Upper lobe of right lung (tissue), 1 donor: ENCODE data around the gene CACNA1A. TPM values are rescaled to one million over a fixed set of nuclear protein-coding genes. Genes with fewer than 3 reads are reported as not detected.

Experiments used
- ATAC-seq: fragments of 200-7000 bp; cut with Tn5 transposase; one replicate; pipeline ENCODE4 v1.9.1; 2020; ENCODE audit warnings: mild to moderate bottlenecking, moderate library complexity
- DNase-seq: peaks from one replicate; pipeline ENCODE4 v3.0.0-alpha.2; 2020
- H3K27ac ChIP-seq: fragments of 200-600 bp; one replicate; pipeline ENCODE4 v1.8.0; 2022
- H3K27me3 ChIP-seq: fragments of 200-600 bp; one replicate; pipeline ENCODE4 v1.8.0; 2022; ENCODE audit warnings: mild to moderate bottlenecking
- H3K36me3 ChIP-seq: fragments of 200-600 bp; one replicate; pipeline ENCODE4 v1.8.0; 2022
- H3K4me1 ChIP-seq: fragments of 200-600 bp; one replicate; pipeline ENCODE4 v1.8.0; 2022
- H3K4me3 ChIP-seq: fragments of 200-600 bp; one replicate; pipeline ENCODE4 v1.8.0; 2022; ENCODE audit warnings: mild to moderate bottlenecking
- H3K9me3 ChIP-seq: fragments of 200-600 bp; one replicate; pipeline ENCODE4 v1.8.0; 2022
- intact Hi-C: fragments of 100-400 bp; cut with DNase I; formaldehyde crosslinking; loops from one replicate; pipeline ENCODE4 v1.11.0; 2022
- total RNA-seq: library from RNA; stranded (reverse); fragmentation: NEBNext Ultra II Directional; extraction: Animal tissue kit (Norgen Biotek cat#: 25700); gene quantifications from one replicate; pipeline ENCODE4 v1.2.1, GENCODE V29; 2021
- TF ChIP-seq, protein P1 (sequence below): fragments of 200-600 bp; IDR thresholded peaks from one replicate; pipeline ENCODE4 v1.8.0; 2022; ENCODE audit warnings: antibody characterized with exemption
- donor health status: DM: no; HTN: yes; CAD: no; lungs with severe emphysema.

Gene CACNA1A
- total RNA-seq, 1 donor from 2014 or later = 0.26 TPM

DNA sequence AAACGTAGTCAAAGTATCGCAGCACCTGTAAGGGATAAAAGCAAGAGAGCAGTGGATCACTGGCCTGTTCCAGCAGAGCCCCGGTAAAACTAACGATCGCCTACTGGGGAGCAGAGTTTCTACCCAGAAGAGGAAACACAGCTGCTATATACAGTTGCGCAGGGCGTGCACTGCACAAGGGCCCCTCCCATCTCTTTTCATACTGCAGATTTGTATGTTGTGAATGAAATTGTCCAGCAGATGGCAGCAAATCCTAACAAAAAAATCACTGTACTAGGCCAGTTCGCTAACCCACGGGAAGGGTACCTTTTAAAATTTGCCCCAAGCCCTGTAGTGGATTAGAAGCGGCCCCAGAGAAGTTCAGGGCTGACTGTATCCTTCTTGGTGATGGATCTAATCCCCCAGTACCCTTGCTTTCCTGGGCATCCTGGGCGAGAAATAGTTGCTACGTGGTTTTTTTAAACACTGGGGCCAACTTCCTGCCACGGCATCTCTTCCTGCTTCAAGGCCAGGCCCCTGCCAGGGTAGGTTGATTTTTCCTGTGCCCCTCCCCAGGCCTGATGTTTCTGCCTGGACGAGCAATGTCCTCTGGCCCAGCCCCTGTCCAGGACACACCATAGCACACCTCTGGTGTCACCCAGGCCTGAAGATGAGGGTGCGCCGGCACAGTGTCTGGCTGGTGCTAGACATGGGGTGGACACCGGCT lies 229.0 kb downstream of the CACNA1A start:
- DNase-seq = no peak
- no peaks in the 10 kb centered on the region for H3K9me3 ChIP-seq
- ATAC-seq = peak; percentile 93
- H3K4me1 ChIP-seq = peaks cover 8% of the 10 kb centered on the region
- H3K27me3 ChIP-seq = peaks cover 6% of the 10 kb centered on the region
- no peak overlapping the region for H3K4me3 ChIP-seq
- H3K27ac ChIP-seq = no peak overlapping the region
- H3K36me3 ChIP-seq = no peaks in the 10 kb centered on the region
- TF ChIP-seq, protein P1, sequence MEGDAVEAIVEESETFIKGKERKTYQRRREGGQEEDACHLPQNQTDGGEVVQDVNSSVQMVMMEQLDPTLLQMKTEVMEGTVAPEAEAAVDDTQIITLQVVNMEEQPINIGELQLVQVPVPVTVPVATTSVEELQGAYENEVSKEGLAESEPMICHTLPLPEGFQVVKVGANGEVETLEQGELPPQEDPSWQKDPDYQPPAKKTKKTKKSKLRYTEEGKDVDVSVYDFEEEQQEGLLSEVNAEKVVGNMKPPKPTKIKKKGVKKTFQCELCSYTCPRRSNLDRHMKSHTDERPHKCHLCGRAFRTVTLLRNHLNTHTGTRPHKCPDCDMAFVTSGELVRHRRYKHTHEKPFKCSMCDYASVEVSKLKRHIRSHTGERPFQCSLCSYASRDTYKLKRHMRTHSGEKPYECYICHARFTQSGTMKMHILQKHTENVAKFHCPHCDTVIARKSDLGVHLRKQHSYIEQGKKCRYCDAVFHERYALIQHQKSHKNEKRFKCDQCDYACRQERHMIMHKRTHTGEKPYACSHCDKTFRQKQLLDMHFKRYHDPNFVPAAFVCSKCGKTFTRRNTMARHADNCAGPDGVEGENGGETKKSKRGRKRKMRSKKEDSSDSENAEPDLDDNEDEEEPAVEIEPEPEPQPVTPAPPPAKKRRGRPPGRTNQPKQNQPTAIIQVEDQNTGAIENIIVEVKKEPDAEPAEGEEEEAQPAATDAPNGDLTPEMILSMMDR = peak; percentile 67
- intact Hi-C loops = loop anchor here (5.0 kb wide), 1 partner anchor 310 kb away; no protein-coding TSS in a partner anchor

DNA sequence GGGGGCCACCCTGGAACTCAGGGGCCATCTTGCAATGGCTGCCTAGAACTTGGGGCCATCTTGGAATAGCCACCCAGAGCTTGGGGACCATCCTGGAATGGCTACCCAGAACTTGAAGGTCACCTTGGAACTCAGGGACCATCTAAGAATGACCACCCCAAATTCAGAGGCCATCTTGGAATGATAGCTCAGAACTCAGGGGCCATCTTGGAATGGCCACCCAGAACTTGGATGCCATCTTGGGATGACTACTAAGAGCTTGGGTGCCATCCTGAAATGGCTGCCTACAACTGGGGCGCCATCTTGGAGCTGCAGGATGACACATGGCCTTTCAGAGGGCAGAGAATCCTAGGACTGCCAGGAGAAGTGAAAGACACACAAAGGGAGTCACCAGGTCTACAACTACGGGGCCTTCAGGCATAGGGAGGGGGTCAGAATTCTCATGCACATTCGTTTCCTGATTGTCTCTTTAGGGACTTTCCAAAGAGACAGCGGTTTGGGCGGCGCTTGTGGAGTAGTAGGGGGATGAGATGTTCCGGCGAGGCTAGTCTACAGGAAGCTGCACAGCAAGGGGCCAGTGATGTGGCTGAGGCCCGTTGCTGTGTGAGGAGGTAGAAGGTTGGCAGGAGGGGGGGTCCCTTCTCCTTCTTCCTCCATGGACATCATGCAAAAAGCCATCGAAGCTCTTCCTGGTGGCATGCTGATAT lies 231.1 kb downstream of the CACNA1A start:
- no peak overlapping the region for H3K4me3 ChIP-seq
- TF ChIP-seq, protein P1 = no peak
- H3K4me1 ChIP-seq = peaks cover 8% of the 10 kb centered on the region
- DNase-seq (no peak), ATAC-seq (no peak)
- no peaks in the 10 kb centered on the region for H3K36me3 ChIP-seq
- H3K27ac ChIP-seq = no peak overlapping the region
- no peaks in the 10 kb centered on the region for H3K27me3 ChIP-seq
- H3K9me3 ChIP-seq = no peaks in the 10 kb centered on the region
- intact Hi-C loops = loop anchor here (5.0 kb wide), 1 partner anchor 312 kb away; no protein-coding TSS in a partner anchor

DNA sequence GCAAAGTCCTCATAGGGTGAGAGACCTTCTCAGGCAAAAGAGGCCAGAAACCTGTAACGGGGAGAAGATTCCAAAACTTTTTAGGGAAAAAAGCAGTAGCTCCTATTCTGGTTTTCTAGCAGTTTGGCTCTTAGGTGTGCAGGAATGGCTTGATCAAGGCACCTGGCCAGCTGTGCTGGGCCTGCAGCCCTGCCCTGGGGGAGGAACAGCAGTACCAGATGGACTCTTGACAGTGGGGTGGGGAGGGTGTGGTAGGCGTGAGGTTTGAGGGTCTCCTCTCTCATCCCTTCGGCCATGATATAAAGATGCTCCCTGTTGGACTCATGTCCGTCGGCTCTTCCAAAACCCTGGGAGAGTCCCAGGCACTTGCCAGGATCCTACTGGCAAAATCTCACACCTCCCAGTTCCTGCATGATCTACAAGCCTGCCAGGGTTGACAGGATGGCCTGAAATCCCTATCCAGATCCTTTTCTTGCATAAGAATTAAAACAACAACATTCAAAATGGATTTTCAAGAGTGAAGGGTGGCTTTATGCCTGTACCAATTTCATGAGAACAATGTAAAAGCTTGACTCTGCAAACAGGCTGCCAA lies 235.7 kb downstream of the CACNA1A start:
- H3K36me3 ChIP-seq = no peaks in the 10 kb centered on the region
- intact Hi-C loops = no loop called here
- no peaks in the 10 kb centered on the region for H3K9me3 ChIP-seq
- no peak overlapping the region for H3K4me3 ChIP-seq
- no peaks in the 10 kb centered on the region for H3K27me3 ChIP-seq
- TF ChIP-seq, protein P1 = no peak
- ATAC-seq = no peak
- no peak for DNase-seq
- no peak overlapping the region for H3K27ac ChIP-seq
- no peaks in the 10 kb centered on the region for H3K4me1 ChIP-seq

DNA sequence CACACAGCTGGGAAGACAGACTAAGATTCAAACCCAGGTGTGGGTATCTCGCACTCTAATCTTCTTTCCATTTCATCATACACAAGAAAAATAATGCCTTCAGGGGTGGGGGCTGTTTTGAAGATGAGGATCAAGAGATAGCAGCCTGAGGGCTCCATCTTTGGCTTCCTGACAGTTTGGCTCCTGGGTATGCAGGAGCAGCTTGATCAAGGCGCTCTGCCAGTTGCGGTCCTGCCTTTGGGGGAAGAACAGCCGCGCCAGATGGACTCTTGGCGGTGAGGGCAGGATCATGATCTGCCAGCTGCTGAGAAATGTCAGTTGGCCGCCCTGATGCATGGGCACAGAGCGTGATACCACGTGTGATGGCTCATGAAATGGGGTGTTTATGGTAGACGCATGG lies 236.9 kb downstream of the CACNA1A start:
- no peaks in the 10 kb centered on the region for H3K4me1 ChIP-seq
- H3K9me3 ChIP-seq = no peaks in the 10 kb centered on the region
- no peak for ATAC-seq
- H3K27me3 ChIP-seq = no peaks in the 10 kb centered on the region
- TF ChIP-seq, protein P1 = no peak
- no peaks in the 10 kb centered on the region for H3K36me3 ChIP-seq
- H3K27ac ChIP-seq = no peak overlapping the region
- no peak overlapping the region for H3K4me3 ChIP-seq
- intact Hi-C loops = loop anchor here (10.0 kb wide), 1 partner anchor 295 kb away; no protein-coding TSS in a partner anchor
- DNase-seq = no peak

DNA sequence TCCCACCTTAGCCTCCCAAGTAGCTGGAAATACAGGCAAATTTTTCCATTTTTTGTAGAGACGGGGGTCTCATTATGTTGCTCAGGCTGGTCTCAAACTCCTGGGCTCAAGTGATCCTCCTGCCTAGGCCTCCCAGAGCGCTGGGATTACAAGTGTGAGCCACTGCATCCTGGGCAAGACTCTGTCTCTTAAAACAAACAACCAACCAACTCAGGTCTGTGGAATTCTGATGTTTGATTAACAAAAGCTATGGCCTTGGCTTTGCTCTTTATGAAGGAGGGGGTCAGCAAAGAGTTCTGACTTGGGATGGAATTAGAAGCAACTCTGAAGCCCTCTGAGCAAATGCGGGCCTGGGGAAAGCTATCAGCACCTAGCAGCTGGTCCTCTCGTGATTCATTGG lies 238.4 kb downstream of the CACNA1A start:
- H3K4me3 ChIP-seq = no peak overlapping the region
- H3K4me1 ChIP-seq = no peaks in the 10 kb centered on the region
- no peak overlapping the region for H3K27ac ChIP-seq
- no peaks in the 10 kb centered on the region for H3K27me3 ChIP-seq
- ATAC-seq (no peak), DNase-seq (no peak)
- TF ChIP-seq, protein P1 = no peak
- H3K36me3 ChIP-seq = no peaks in the 10 kb centered on the region
- H3K9me3 ChIP-seq = no peaks in the 10 kb centered on the region
- intact Hi-C loops = loop anchor here (10.0 kb wide), 1 partner anchor 293 kb away; no protein-coding TSS in a partner anchor
